GM19397 (cell line): ENCODE measurements around the gene ITGB4.
A peak's percentile ranks its signal among the peaks of the same experiment; 100 is the strongest.

Source experiments
- ATAC-seq: cut with Tn5 transposase; IDR thresholded peaks from one replicate; pipeline ENCODE4 v1.9.1; 2021; ENCODE audit warnings: mild to moderate bottlenecking, moderate library complexity; ENCODE audit not compliant: unreplicated experiment

ITGB4 gene

DNA sequence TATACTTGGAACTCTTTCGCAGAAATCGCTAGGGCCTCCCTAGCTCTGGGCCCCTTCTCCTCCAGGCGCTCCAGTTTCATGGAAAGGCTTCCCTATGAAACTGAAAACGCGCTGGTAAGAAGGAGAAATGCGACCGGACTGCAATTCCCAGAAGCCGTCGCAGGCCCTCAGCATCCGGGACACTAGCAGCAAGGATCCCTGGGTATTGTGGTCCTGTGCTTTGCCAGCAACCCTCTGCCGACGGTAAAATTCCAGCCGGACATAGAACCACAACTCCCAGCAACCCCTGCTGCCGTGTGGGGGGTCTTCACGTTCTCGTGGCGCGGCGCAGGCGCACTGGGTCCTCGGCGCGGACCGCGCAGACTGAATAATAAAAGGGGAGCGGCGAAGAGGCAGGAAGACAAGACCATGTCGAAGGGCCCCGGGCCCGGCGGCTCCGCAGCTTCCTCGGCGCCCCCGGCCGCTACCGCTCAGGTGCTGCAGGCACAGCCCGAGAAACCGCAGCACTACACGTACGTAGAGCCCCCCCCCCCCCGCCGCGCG, 63.3 kb downstream of the ITGB4 start, which contains the start of gene UNK:
UNK (plus strand) TSS at position 334 of the 543 bp plus-strand sequence; CDS start at position 409, 75 bp downstream.
- peak; percentile 60 for ATAC-seq

DNA sequence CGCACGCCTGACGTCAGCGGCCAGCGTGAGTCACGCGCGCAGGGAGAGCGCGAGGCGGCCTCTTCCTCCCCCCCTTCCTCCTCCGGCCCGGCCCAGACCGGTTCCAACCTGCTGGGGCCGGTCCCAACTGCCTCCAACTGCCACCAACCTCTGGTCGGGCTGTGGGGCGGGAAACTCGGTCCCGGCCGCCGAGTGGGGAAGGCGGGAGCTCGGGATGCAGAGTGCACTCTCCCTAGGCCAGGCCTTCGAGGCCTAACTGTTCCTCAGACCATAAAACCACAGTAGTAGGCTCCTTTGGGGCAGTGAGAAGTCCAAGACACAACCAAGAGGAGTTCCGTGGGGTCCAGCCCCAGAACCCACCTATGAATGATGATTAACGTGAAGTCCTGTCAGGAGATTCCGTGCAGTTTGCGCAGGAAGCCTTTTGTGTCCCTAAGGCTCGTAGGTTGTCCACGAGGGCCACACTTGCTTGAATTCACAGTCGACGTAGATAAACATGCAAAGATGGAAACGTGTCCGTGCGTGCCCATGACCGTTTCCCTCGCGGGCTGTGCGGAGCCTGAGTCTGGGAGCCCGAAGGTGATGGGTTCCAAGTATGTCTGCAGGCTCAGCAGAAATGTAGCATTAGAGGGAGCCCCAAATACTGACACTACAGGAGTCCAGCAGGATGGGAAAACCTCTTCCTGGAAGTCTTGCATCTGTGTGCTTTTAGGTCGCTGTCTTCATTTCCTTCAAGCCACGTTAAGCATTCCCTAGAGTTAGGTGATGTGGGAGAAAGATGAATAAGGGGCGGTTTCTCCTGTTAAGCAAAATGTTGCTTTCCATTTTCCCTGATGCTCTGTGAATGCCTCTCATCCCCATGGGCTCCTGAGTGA, 64.0 kb downstream of the ITGB4 start:
- ATAC-seq, result peak; percentile 67

DNA sequence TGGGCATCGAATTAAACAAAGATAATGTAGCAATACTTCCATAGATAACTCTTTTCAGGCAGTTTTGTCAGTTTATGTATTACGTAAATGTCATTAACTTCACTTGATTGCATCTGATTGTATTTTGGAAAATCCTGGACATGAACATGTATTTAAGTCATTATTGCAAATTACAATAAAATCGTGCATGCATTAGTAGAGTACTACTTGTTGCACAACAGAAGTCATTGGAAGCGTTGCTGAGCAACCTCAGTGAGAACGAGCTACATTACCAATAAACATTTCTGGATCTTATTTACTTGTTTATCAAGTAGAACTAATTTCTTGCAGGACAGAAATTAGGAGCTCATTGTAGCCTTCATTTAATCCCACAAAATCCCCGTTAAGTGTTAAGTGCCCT, 70.0 kb downstream of the ITGB4 start:
- no peak for ATAC-seq

DNA sequence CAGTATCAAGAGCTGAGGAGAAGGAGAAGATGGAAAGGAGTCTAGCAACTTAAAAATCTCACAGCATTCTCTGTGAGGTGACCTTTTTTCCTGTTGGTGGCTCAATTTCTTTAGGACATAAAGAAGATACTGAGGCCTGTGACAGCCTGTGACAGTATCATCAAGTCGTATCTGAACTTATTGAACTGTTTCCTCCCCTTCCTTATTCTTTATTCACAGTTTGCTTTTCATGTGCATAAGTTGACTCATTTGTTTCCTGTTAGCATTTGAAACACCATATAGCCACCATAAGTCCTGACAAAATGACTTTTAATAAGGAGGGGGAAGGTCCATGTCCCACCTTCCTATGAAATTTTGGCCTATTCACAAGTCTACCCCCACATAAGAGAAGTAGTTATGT, 72.2 kb downstream of the ITGB4 start:
- no peak for ATAC-seq

DNA sequence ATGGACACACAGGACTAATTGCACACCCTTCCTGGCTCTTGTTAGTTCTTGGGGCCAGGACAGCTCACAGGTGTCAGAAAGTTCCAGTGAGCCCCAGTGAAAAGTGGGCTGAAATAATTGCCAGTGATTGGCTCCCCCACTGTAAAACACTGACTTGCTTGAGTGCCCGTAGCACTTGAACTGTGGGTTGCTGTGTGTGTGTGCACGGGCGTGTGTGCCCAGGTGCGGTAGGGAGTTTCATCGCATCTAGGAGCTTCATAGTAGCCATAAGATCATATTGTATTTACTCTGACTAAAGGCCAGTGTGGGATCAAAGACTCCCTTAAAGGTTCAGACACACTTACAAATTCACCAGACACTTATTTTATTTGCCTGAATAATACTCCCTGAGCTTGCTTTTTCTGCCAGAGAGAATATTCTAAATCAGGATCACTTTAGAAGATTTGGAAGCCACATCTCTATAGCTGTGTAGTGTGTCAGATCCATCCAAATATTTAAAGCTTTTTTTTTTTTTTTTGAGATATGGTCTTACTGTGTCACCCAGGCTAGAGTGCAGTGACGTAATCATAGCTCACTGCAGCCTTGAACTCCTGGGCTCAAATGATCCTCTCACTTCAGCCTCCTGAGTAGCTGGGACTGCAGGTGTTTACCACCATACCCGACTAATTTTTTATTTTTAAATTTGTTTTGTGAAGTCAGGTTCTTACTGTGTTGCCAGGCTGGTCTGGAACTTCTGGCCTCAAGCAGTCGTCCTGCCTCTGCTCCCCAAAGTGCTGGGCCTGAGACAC, 74.8 kb downstream of the ITGB4 start:
- ATAC-seq, result no peak

DNA sequence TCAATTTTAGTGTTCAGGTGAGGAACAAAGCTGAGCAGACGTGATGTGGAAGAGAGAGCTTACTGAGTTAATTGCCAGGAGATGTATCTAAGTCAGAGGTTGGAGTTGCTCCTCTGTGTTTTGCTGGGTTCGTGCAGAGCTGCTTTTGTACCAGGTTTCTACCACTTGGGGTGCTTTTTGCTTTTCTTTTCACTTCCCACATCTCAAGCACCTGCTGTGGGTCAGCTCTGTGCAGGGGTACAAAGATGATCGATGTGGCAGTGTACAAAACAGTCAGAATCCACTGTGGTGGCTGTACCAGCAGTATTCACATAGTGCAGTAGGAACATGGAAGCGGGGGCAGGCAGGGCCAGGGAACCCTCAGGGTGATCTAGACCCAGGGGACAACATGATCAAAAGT, 78.1 kb downstream of the ITGB4 start:
- ATAC-seq, result no peak

DNA sequence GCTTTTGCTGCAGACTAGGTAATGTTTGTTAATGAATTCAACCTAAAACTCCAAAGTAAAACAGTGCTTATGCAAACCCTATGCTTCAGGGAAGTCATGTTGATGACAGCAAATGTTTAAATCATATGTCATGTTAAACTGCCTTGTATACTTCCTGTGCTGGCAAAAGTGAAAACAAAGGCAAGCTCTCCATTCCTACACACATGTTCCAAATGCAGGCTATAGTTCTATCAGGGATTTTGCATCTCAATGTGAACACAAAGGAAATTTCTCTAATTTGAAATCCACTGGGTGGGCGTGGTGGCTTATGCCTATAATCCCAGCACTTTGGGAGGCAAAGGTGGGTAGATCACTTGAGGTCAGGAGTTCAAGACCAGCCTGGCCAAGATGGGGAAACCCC, 82.6 kb downstream of the ITGB4 start:
- no peak for ATAC-seq

- no peak for ATAC-seq
Measured at GRCh38 chr17:75806822-75807500, 85.7 kb downstream of the ITGB4 start.
